BE2C (cell line): ENCODE results near the gene PHC2.

Source experiments
- DNase-seq: peaks from one replicate; pipeline ENCODE4 v3.0.0-alpha.2; 2020
- H3K27me3 ChIP-seq: fragments of 250-450 bp; sonication (Bioruptor Pico); 2 replicates; pipeline ENCODE4 v1.5.1; 2020; ENCODE audit warnings: mild to moderate bottlenecking
- H3K36me3 ChIP-seq: fragments of 250-450 bp; sonication (Bioruptor Pico); 2 replicates; pipeline ENCODE4 v1.5.1; 2020; ENCODE audit warnings: mild to moderate bottlenecking
- H3K4me1 ChIP-seq: fragments of 250-450 bp; sonication (Bioruptor Pico); 2 replicates; pipeline ENCODE4 v1.5.1; 2020
- H3K4me3 ChIP-seq: 2 replicates; pipeline ENCODE4 v1.5.1; 2011; ENCODE audit warnings: low read depth, low read length
- H3K9me3 ChIP-seq: fragments of 250-450 bp; sonication (Bioruptor Pico); 2 replicates; pipeline ENCODE4 v1.5.1; 2020
- CTCF ChIP-seq: IDR thresholded peaks from 2 replicates; pipeline ENCODE4 v1.5.1; 2012; ENCODE audit warnings: mild to moderate bottlenecking, low read depth, low read length

Gene PHC2

GRCh38 chr1:33277488-33278084, 153.3 kb downstream of the PHC2 start:
- DNase-seq, result no peak
- Histone ChIP-seq H3K4me3 (no peak overlapping the region), H3K36me3 (peaks cover 2% of the 10 kb centered on the region; the same call in 1 of the 2 replicates), H3K9me3 (no peaks in the 10 kb centered on the region), H3K27me3 (no peaks in the 10 kb centered on the region), H3K4me1 (no peaks in the 10 kb centered on the region)
- no peak for TF ChIP-seq CTCF

- no peak for DNase-seq
- H3K27me3 ChIP-seq, result no peaks in the 10 kb centered on the region
- no peaks in the 10 kb centered on the region for H3K9me3 ChIP-seq
- no peaks in the 10 kb centered on the region for H3K4me1 ChIP-seq
- H3K36me3 ChIP-seq, result peaks cover 2% of the 10 kb centered on the region; the same call in 1 of the 2 replicates
- no peak overlapping the region for H3K4me3 ChIP-seq
- no peak for TF ChIP-seq CTCF
Observed at GRCh38 chr1:33276573-33277298, 154.2 kb downstream of the PHC2 start.

- no peaks in the 10 kb centered on the region for H3K9me3 ChIP-seq
- no peaks in the 10 kb centered on the region for H3K4me1 ChIP-seq
- no peak for TF ChIP-seq CTCF
- H3K4me3 ChIP-seq, result no peak overlapping the region
- no peaks in the 10 kb centered on the region; the same call in 1 of the 2 replicates for H3K36me3 ChIP-seq
- H3K27me3 ChIP-seq, result no peaks in the 10 kb centered on the region
- DNase-seq, result no peak
Observed at GRCh38 chr1:33275706-33276572, 155.0 kb downstream of the PHC2 start.

- no peaks in the 10 kb centered on the region for H3K4me1 ChIP-seq
- no peak for TF ChIP-seq CTCF
- H3K4me3 ChIP-seq, result no peak overlapping the region
- H3K9me3 ChIP-seq, result no peaks in the 10 kb centered on the region
- no peaks in the 10 kb centered on the region for H3K27me3 ChIP-seq
- DNase-seq, result no peak
- H3K36me3 ChIP-seq, result no peaks in the 10 kb centered on the region; the same call in 1 of the 2 replicates
Observed at GRCh38 chr1:33275195-33275594, 155.7 kb downstream of the PHC2 start.

GRCh38 chr1:33274446-33274845, 156.4 kb downstream of the PHC2 start:
- Histone ChIP-seq H3K36me3 (no peaks in the 10 kb centered on the region; the same call in 1 of the 2 replicates), H3K4me3 (no peak overlapping the region), H3K9me3 (no peaks in the 10 kb centered on the region), H3K27me3 (no peaks in the 10 kb centered on the region), H3K4me1 (no peaks in the 10 kb centered on the region)
- DNase-seq, result no peak
- TF ChIP-seq CTCF, result no peak
